GM18511 (cell line): ENCODE data around the gene PLD1.
"Not testable (repeated sequence)": the region's sequence is repeated elsewhere in the genome, so short reads cannot be mapped to it uniquely, and the experiment has no call there.

Experiments
- ATAC-seq: cut with Tn5 transposase; IDR thresholded peaks from one replicate; pipeline ENCODE4 v1.9.1; 2021; ENCODE audit warnings: mild to moderate bottlenecking, moderate library complexity; ENCODE audit not compliant: unreplicated experiment

PLD1 gene

GRCh38 chr3:171821044-171821443 is 10.8 kb upstream of the PLD1 start:
- no peak for ATAC-seq

DNA sequence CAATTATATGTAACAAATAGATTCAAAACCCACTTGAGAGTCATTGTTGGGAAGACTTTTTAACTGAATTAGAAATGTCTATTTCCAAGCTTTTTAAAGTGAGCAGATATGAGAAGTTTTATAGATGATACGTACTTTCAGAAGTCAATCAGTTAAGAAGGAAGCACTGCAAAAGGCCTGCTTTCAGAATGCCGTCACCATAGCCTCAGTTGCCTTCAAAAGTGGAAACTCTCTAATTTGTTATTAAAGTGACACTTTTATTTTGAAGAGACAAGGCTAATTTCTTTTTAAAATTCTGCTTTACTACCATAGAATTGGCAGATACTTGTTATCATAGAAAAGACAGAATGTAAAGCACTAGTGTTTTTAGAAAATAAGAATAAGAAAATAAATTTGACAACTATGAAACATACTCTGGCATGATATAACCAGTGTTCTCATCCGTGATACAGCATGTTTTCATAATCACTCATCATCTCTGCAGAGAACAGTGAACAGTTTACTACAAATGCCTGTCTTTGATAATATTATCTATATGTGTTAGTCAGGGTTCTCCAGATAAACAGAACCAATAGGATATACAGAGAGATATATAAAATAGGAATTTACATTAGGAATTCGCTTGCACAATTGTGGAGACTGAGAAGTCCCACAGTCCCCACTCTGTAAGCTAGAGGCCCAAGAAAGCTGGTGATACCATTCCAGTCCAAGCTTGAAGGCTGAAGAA is 7.0 kb upstream of the PLD1 start:
- ATAC-seq: no peak

- ATAC-seq: no peak
Measured at GRCh38 chr3:171815973-171816595, 5.8 kb upstream of the PLD1 start.

GRCh38 chr3:171814662-171815061 is 4.4 kb upstream of the PLD1 start:
- ATAC-seq: not testable (repeated sequence)

GRCh38 chr3:171813897-171814460 is 3.7 kb upstream of the PLD1 start:
- peak; percentile 35 for ATAC-seq

GRCh38 chr3:171813278-171813896 is 3.1 kb upstream of the PLD1 start:
- no peak for ATAC-seq

GRCh38 chr3:171812811-171813210 is 2.5 kb upstream of the PLD1 start:
- ATAC-seq: no peak

- ATAC-seq: no peak
Measured at GRCh38 chr3:171811913-171812335, 1.6 kb upstream of the PLD1 start.

DNA sequence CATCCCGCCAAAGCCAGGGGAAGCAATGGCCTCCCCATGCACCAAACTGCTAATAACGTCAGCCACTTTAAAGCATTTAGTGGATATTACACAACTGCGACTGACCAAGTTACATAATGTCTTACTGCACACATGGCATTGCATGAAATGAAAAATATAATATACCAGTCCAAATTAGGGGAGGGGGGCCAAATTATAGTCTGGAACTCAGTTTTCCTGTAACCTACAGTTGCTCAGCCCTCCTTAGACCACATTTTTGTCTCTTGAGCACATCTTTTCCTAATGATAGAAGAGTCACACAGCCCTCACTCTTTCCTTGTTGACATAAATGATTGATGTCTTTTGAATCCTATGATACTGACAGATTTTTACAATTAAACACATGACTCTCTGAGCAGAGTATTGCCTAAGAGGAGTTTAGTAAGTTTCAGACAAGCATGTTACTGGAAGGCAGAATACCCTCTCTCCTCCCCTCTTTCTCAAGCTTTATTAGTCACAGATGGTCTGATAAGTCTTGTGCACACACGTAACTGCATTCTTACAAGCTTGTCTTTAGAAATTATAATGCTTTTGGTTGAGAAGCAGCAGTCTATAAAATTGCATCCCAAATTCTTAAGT is 1.1 kb upstream of the PLD1 start:
- ATAC-seq: no peak

- ATAC-seq: no peak
Measured at GRCh38 chr3:171810629-171811294, 479 bp upstream of the PLD1 start.

DNA sequence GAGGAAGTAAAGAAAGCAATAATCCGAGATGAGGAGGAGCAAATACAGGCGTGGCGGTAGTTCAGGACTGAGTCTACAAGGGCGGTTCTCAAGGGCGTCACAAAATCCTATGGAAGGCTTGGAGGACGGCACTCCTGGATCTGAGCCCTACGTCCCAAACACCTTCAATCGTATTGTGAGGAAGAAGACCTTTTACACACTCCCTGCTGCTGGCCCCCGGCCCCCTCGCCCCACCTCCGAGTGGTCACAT is 747 bp downstream of the PLD1 start:
- peak; percentile 46 for ATAC-seq

DNA sequence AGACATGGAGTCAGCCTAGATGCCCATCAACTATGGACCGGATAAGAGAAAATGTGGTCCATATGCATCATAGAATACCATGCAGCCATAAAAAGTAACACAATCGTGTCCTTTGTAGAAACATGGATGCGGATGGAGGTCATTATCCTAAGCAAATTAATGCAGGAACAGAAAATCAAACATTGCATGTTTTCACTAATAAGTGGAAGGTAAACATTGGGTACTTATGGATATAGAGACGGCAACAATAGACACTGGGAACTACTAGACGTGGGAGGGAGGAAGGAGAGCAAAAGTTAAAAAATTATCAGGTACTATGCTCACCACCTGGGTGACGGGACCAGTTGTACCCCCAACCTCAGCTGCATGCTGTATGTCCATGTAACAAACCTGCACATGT is 2.5 kb downstream of the PLD1 start:
- ATAC-seq: no peak

DNA sequence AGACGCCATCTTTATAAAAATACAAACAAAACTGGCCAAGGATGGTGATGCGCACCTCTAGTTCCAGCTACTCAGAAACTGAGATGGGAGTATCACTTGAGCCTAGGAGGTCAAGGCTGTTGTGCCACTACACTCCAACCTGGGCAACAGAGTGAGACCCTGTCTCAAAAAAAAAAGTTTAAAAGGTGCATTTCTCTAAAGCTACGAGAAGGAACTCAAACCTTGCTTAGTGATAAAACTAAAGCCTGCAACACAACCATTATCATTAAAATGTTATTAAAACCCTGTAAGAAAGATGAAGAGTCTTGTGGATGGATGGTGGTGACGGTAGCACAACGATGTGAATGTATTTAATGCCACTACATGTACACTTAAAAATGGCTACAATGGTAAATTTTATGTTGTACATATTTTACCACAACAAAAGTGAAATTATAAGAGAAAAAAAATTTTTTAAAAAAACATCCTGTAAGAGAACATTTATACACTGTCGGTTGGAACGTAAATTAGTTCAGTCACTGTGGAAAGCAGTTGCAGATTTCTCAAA is 3.1 kb downstream of the PLD1 start:
- no peak for ATAC-seq

- no peak for ATAC-seq
Measured at GRCh38 chr3:171806200-171807128, 3.8 kb downstream of the PLD1 start.

DNA sequence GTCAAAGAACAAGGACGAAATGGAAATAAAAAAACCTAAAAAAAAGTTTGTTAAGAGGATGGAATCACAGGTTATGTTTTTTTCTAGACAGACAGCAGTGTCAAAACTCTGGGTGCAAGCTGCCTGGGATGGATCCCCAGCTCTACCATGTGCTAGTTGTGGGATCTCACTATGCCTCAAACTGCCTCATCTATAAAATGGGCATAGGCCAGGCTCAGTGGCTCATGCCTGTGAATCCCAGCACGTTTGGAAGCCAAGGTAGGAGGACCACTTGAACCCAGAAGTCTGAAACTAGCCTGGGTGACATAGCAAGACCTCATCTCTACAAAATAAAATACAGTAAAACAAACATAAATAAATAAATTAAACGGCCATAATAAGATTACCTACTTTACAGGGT is 4.6 kb downstream of the PLD1 start:
- ATAC-seq: no peak

DNA sequence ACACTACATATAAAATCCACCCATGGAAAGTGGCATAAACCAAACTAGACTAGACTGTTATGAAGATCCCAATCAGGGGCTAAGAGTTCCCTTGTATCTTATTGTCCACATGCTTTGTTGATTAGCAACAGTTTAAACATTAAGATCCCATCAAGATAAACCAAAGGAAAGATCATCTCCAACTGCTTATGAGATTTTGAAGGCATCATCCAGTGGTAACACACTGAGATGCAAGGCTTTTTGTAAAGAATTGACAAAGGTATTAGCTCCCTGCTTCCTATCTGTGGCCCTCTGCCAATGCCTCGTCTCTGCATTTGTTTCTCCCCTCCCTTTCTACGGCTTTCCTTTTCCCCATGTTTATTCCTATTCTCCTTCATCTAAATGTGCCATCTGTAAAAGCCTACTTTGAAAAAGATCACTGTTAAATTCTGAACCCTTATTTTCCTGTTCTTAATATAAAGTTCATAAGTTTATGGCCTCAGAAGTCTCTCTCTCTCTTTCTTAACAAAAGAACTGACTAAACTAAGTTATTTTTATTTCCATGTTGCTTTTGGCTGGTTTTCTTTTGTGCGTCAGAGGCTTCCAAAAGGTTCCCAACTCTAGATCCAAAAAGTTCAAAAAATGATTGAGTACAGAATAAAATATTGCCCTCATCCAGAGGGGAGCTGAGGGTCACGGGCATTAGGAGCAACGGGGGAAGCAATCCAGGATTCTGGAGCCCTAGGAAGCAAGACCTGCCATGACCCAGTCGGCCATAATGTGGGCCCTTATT is 5.5 kb downstream of the PLD1 start:
- no peak for ATAC-seq

- no peak for ATAC-seq
Measured at GRCh38 chr3:171803044-171803443, 7.2 kb downstream of the PLD1 start.

DNA sequence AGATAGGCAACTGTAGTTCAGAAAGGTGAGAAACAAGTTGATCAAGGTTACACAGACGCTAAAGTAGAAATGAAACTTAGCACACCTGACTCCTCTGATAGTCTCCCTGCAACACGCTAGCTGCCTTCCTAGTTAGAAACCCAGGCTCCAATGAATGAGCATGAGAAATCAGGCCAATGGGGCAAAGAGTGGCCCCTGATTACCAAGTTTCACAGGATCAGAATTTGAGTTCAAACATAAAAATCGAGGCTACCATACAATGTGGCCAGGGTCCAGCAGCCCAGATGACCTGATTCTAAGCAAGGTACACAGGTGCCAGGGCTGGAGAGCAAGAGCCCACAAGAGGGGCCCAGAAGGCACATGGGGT is 7.7 kb downstream of the PLD1 start:
- ATAC-seq: peak; percentile 58
